ENCODE data around the gene ATP5F1B.

GRCh38 chr12:56668197-56668457 is 22.3 kb upstream of the ATP5F1B start:
- TF ChIP-seq CTCF (IDR thresholded peaks at IDR 0.05; ENCODE audit: insufficient read depth, low read length, poor library complexity, severe bottlenecking) (no peak), EZH2phosphoT487 (conservative IDR thresholded peaks at IDR 0.05; ENCODE audit: low read length) (no peak)
